OCI-LY1 (cell line): ENCODE data around the gene DDI1.

ENCODE experiments used
- H2AFZ ChIP-seq: fragments of 200-600 bp; sonication (generic), shearing (Covaris generic); 2 replicates; pipeline ENCODE4 v1.6.0; 2014; ENCODE audit warnings: antibody characterized with exemption, mild to moderate bottlenecking, low read length
- H3F3A ChIP-seq: fragments of 200-600 bp; sonication (generic), shearing (Covaris generic); 2 replicates; pipeline ENCODE4 v1.6.0; 2014; ENCODE audit warnings: mild to moderate bottlenecking, antibody characterized with exemption, low read length, moderate library complexity; ENCODE audit not compliant: insufficient read depth
- H3K27ac ChIP-seq: fragments of 200-600 bp; sonication (generic); 2 replicates; pipeline ENCODE4 v1.5.1; 2014; ENCODE audit warnings: low read length, mixed run types, mild to moderate bottlenecking, low read depth; ENCODE audit not compliant: poor library complexity, severe bottlenecking
- H3K27me3 ChIP-seq: fragments of 200-600 bp; sonication (generic); 2 replicates; pipeline ENCODE4 v1.6.0; 2014; ENCODE audit warnings: antibody characterized with exemption, mild to moderate bottlenecking, low read length, moderate library complexity; ENCODE audit not compliant: insufficient read depth
- H3K36me3 ChIP-seq: fragments of 200-600 bp; sonication (generic); 2 replicates; pipeline ENCODE4 v1.6.1; 2014; ENCODE audit warnings: mild to moderate bottlenecking, antibody characterized with exemption, low read length, moderate library complexity, mixed read lengths; ENCODE audit not compliant: insufficient read depth
- H3K4me1 ChIP-seq: fragments of 200-600 bp; sonication (generic); 2 replicates; pipeline ENCODE4 v1.5.1; 2014; ENCODE audit warnings: mild to moderate bottlenecking, low read length, moderate library complexity; ENCODE audit not compliant: insufficient read depth, severe bottlenecking
- H3K4me2 ChIP-seq: fragments of 200-600 bp; sonication (generic), shearing (Covaris generic); 2 replicates; pipeline ENCODE4 v1.6.1; 2014; ENCODE audit warnings: low read length
- H3K4me3 ChIP-seq: fragments of 200-600 bp; sonication (generic); 2 replicates; pipeline ENCODE4 v1.5.1; 2014; ENCODE audit warnings: low read length, low read depth, mild to moderate bottlenecking, mixed read lengths; ENCODE audit not compliant: poor library complexity, severe bottlenecking
- H3K79me2 ChIP-seq: fragments of 200-600 bp; shearing (Covaris generic); 2 replicates; pipeline ENCODE4 v1.6.1; 2016; ENCODE audit warnings: mixed run types, low read length, mixed read lengths; ENCODE audit not compliant: insufficient read depth
- H3K9ac ChIP-seq: fragments of 200-600 bp; sonication (generic), shearing (Covaris generic); 2 replicates; pipeline ENCODE4 v1.6.1; 2014; ENCODE audit warnings: mild to moderate bottlenecking, low read length, mixed read lengths
- H3K9me2 ChIP-seq: fragments of 200-600 bp; sonication (generic), shearing (Covaris generic); 2 replicates; pipeline ENCODE4 v1.6.1; 2014; ENCODE audit warnings: low read depth, mild to moderate bottlenecking, low read length, mixed read lengths
- H3K9me3 ChIP-seq: fragments of 200-600 bp; shearing (Covaris generic); 2 replicates; pipeline ENCODE4 v1.6.1; 2014; ENCODE audit warnings: low read length, mixed read lengths
- H4K20me1 ChIP-seq: fragments of 200-600 bp; sonication (generic), shearing (Covaris generic); 2 replicates; pipeline ENCODE4 v1.6.0; 2016; ENCODE audit warnings: mild to moderate bottlenecking, low read length; ENCODE audit not compliant: insufficient read depth
- CTCF ChIP-seq: fragments of 200-600 bp; sonication (generic), shearing (Covaris generic); IDR thresholded peaks from 2 replicates; pipeline ENCODE4 v1.5.1; 2017; ENCODE audit warnings: mild to moderate bottlenecking, antibody characterized with exemption, low read length, moderate library complexity, mixed read lengths
- EZH2 ChIP-seq: fragments of 200-600 bp; sonication (generic), shearing (Covaris generic); IDR thresholded peaks from 2 replicates; pipeline ENCODE4 v1.8.0; 2017; ENCODE audit warnings: borderline replicate concordance, mixed run types, mild to moderate bottlenecking, antibody characterized with exemption, low read length, moderate library complexity, mixed read lengths

Gene DDI1

GRCh38 chr11:104058680-104059079 lies 22.2 kb downstream of the DDI1 start:
- H3K9me3 ChIP-seq, result no peaks in the 10 kb centered on the region
- no peak overlapping the region for H3K27ac ChIP-seq
- no peak for TF ChIP-seq EZH2
- TF ChIP-seq CTCF, result no peak
- H3K4me1 ChIP-seq, result peaks cover 18% of the 10 kb centered on the region
- H2AFZ ChIP-seq, result no peak overlapping the region
- H3K4me3 ChIP-seq, result no peak overlapping the region
- H3F3A ChIP-seq, result no peaks in the 10 kb centered on the region
- H3K36me3 ChIP-seq, result no peaks in the 10 kb centered on the region
- H3K79me2 ChIP-seq, result no peaks in the 10 kb centered on the region
- H3K9ac ChIP-seq, result no peak overlapping the region
- H3K9me2 ChIP-seq, result no peaks in the 10 kb centered on the region
- no peaks in the 10 kb centered on the region for H4K20me1 ChIP-seq
- H3K4me2 ChIP-seq, result no peak overlapping the region
- H3K27me3 ChIP-seq, result no peaks in the 10 kb centered on the region

- Histone ChIP-seq H3K4me2 (no peak overlapping the region), H3K36me3 (no peaks in the 10 kb centered on the region), H3K27me3 (no peaks in the 10 kb centered on the region), H3K79me2 (no peaks in the 10 kb centered on the region), H3K4me3 (no peak overlapping the region), H3K9me3 (peaks cover 5% of the 10 kb centered on the region), H3K4me1 (peaks cover 18% of the 10 kb centered on the region), H4K20me1 (no peaks in the 10 kb centered on the region), H3K9me2 (no peaks in the 10 kb centered on the region), H2AFZ (no peak overlapping the region), H3K9ac (no peak overlapping the region), H3K27ac (no peak overlapping the region), H3F3A (no peaks in the 10 kb centered on the region)
- no peak for TF ChIP-seq EZH2
- no peak for TF ChIP-seq CTCF
These were observed 23.8 kb downstream of the DDI1 start for GRCh38 chr11:104060004-104060794.

- no peak overlapping the region for H3K9ac ChIP-seq
- no peak overlapping the region for H2AFZ ChIP-seq
- H3K4me1 ChIP-seq, result peaks cover 18% of the 10 kb centered on the region
- no peaks in the 10 kb centered on the region for H4K20me1 ChIP-seq
- no peaks in the 10 kb centered on the region for H3K36me3 ChIP-seq
- TF ChIP-seq CTCF (no peak), EZH2 (no peak)
- no peak overlapping the region for H3K4me3 ChIP-seq
- no peaks in the 10 kb centered on the region for H3K27me3 ChIP-seq
- H3K79me2 ChIP-seq, result no peaks in the 10 kb centered on the region
- H3F3A ChIP-seq, result no peaks in the 10 kb centered on the region
- H3K9me2 ChIP-seq, result no peaks in the 10 kb centered on the region
- H3K27ac ChIP-seq, result no peak overlapping the region
- H3K4me2 ChIP-seq, result 0 out of 2 replicates have a peak overlapping the region, but pooled peaks have one; percentile 0
- peaks cover 5% of the 10 kb centered on the region for H3K9me3 ChIP-seq
These were observed 24.4 kb downstream of the DDI1 start for GRCh38 chr11:104060820-104061219.
